Stimulated activated CD8-positive, alpha-beta memory T cell treated with anti-CD3 and anti-CD28 coated beads, Interleukin-2, amount 100 ng/mL, for 48 hours (primary cell): ENCODE results near the gene FAAH.

Experiments
- DNase-seq, 2 donors: peaks; one replicate each; pipeline ENCODE4 v3.0.0-alpha.2; 2020; ENCODE audit warnings: low read depth in 2 of 2

FAAH gene

GRCh38 chr1:46401154-46401913 lies 7.2 kb downstream of the FAAH start:
- DNase-seq = no peak

- DNase-seq = no peak
These were observed 8.0 kb downstream of the FAAH start for GRCh38 chr1:46401964-46402626.

GRCh38 chr1:46403916-46404315 lies 9.8 kb downstream of the FAAH start:
- no peak for DNase-seq

GRCh38 chr1:46404482-46405196 lies 10.5 kb downstream of the FAAH start:
- DNase-seq = no peak

GRCh38 chr1:46405197-46405555 lies 11.1 kb downstream of the FAAH start:
- DNase-seq = no peak

- DNase-seq = no peak
These were observed 11.6 kb downstream of the FAAH start for GRCh38 chr1:46405724-46406123.

- no peak for DNase-seq
These were observed 12.9 kb downstream of the FAAH start for GRCh38 chr1:46406881-46407608.

- no peak for DNase-seq
These were observed 13.5 kb downstream of the FAAH start for GRCh38 chr1:46407636-46408035.

GRCh38 chr1:46408356-46409062 lies 14.4 kb downstream of the FAAH start:
- DNase-seq = no peak

GRCh38 chr1:46409063-46409372 lies 14.9 kb downstream of the FAAH start:
- no peak for DNase-seq

- DNase-seq = no peak
These were observed 16.3 kb downstream of the FAAH start for GRCh38 chr1:46410156-46411009.

- DNase-seq = no peak
These were observed 16.9 kb downstream of the FAAH start for GRCh38 chr1:46411010-46411405.

- DNase-seq = peak in 1 of 2 donors; percentile 27
These were observed 17.7 kb downstream of the FAAH start for GRCh38 chr1:46411601-46412341.

GRCh38 chr1:46412893-46413595 lies 18.9 kb downstream of the FAAH start:
- DNase-seq = no peak

GRCh38 chr1:46413596-46413985 lies 19.5 kb downstream of the FAAH start:
- peak in 1 of 2 donors; percentile 6 for DNase-seq

GRCh38 chr1:46415514-46415913 lies 21.4 kb downstream of the FAAH start:
- no peak for DNase-seq

GRCh38 chr1:46418976-46419375 lies 24.9 kb downstream of the FAAH start:
- no peak for DNase-seq

GRCh38 chr1:46420533-46420915 lies 26.4 kb downstream of the FAAH start:
- no peak for DNase-seq

GRCh38 chr1:46421739-46422138 lies 27.6 kb downstream of the FAAH start:
- no peak for DNase-seq
